K562 (cell line): ENCODE results near the gene IL1B. TPM values are rescaled to one million over a fixed set of nuclear protein-coding genes. Genes with fewer than 3 reads are reported as not detected.

Experiments used
- MCM5 ChIP-seq: fragments of 450-650 bp; IDR thresholded peaks from 2 replicates; pipeline ENCODE4 v1.6.1; 2016; ENCODE audit warnings: low read depth
- RNF219 ChIP-seq: fragments of 250-450 bp; sonication (Bioruptor Pico); IDR thresholded peaks from 2 replicates; pipeline ENCODE4 v1.5.0; 2022; ENCODE audit warnings: mild to moderate bottlenecking
- SREBF2 ChIP-seq: sonication (generic); formaldehyde crosslinking; IDR thresholded peaks from 2 replicates; pipeline ENCODE4 v1.4.0; 2020; ENCODE audit warnings: mild to moderate bottlenecking, missing genetic modification reagents
- STAT5A ChIP-seq: IDR thresholded peaks from 2 replicates; pipeline ENCODE4 v1.6.1; 2012; ENCODE audit warnings: low read length, inconsistent platforms, borderline replicate concordance
- ZNF274 ChIP-seq: IDR thresholded peaks from 2 replicates; pipeline ENCODE4 v1.6.1; 2011; ENCODE audit warnings: low read depth, mild to moderate bottlenecking, low read length, moderate library complexity, borderline replicate concordance
- ZNF764 ChIP-seq: fragments of 250-450 bp; sonication (Bioruptor Pico); IDR thresholded peaks from 2 replicates; pipeline ENCODE4 v1.4.0; 2020; ENCODE audit warnings: low read depth, mild to moderate bottlenecking, moderate library complexity
- polyA plus RNA-seq, 8 experiments: library from polyadenylated mRNA; depleted of rRNA in 4 of 8; stranded (reverse) in 5 of 8; unstranded in 3 of 8; fragments of >200 nt; fragmentation: Nextera tagmentation in 2 of 8; fragmentation: Illumina TruSeq in 1 of 8; extraction: Ambion mirVana in 2 of 8; extraction: Trizol in 1 of 8; gene quantifications; 2 replicates each; pipeline versions ENCODE4 v1.2.1 to v1.2.3, GENCODE V29; 2011 to 2014; ENCODE audit warnings: inconsistent platforms in 1 of 8, missing spikeins in 1 of 8
- total RNA-seq, 7 experiments: library from RNA; depleted of rRNA in 6 of 7; stranded (reverse); fragments of >200 nt in 6 of 7; fragmentation: Illumina TruSeq in 2 of 7; extraction: Trizol in 2 of 7; gene quantifications; 2 replicates each; pipeline versions ENCODE4 v1.2.1 to v1.2.3, GENCODE V29; 2011 to 2021; ENCODE audit warnings: low replicate concordance in 1 of 7
- TF ChIP-seq, protein P1 (sequence below), 2 experiments: fragments of 450-650 bp in 1 of 2; sonication (generic) in 1 of 2; formaldehyde crosslinking in 1 of 2; IDR thresholded peaks; 2 replicates each; pipeline versions ENCODE4 v1.7.1 to v1.9.0; 2016 to 2022; ENCODE audit warnings: inconsistent platforms in 1 of 2, mild to moderate bottlenecking in 1 of 2, missing genetic modification reagents in 1 of 2

Gene IL1B
- total and polyA plus RNA-seq, 9 of the 15 experiments (the other 6 are each of a cell fraction or from before 2014, with no cell fraction given) = 0.29 TPM; not detected in 8

DNA sequence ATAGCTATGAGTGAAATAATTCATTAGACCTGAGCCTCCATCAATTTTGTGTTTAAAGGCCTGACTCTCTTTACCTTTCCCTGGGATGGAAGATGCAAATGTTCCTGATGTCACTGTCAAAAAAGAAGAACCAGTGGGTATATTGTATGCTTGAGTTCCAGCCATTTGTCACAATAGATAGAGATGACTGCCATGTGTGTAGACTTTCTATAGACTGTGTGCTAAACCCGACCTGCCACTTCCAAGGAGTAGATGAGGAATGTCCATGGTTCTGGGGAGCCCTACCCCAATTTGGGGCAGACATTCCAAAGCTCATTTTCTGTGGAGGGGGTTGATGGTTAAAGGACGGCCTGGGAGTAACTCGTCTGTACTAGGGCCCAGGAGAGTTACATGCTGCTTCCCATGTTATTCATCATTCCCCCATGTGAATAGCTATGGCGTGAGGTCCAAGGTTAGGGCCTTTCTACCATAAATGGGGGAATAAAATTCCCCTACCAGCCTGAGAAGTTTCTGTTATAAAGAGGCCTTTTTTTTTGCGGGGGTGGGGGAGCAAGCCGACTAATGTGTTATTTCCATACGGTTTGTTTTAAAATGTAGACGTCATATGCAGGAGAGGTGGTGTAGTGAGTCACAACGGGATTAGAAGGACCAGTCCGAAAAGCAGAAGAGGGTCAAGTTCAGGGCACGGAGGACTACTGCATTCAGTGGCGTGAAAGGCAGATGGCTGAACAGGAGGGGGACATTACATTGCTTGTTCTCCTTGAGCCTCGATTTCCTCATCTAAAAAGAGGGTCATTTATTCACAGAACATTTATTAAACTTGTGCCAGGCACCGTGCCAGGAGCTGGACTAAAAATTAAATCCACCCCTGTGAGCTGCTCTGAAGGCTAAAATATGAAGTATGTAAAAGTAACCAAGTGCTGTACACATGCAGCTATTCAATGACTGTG lies 24.0 kb downstream of the IL1B start (continued):
- no peak for TF ChIP-seq SREBF2 (CRISPR knock-in tag)
- TF ChIP-seq ZNF274 = no peak
- TF ChIP-seq, protein P1, sequence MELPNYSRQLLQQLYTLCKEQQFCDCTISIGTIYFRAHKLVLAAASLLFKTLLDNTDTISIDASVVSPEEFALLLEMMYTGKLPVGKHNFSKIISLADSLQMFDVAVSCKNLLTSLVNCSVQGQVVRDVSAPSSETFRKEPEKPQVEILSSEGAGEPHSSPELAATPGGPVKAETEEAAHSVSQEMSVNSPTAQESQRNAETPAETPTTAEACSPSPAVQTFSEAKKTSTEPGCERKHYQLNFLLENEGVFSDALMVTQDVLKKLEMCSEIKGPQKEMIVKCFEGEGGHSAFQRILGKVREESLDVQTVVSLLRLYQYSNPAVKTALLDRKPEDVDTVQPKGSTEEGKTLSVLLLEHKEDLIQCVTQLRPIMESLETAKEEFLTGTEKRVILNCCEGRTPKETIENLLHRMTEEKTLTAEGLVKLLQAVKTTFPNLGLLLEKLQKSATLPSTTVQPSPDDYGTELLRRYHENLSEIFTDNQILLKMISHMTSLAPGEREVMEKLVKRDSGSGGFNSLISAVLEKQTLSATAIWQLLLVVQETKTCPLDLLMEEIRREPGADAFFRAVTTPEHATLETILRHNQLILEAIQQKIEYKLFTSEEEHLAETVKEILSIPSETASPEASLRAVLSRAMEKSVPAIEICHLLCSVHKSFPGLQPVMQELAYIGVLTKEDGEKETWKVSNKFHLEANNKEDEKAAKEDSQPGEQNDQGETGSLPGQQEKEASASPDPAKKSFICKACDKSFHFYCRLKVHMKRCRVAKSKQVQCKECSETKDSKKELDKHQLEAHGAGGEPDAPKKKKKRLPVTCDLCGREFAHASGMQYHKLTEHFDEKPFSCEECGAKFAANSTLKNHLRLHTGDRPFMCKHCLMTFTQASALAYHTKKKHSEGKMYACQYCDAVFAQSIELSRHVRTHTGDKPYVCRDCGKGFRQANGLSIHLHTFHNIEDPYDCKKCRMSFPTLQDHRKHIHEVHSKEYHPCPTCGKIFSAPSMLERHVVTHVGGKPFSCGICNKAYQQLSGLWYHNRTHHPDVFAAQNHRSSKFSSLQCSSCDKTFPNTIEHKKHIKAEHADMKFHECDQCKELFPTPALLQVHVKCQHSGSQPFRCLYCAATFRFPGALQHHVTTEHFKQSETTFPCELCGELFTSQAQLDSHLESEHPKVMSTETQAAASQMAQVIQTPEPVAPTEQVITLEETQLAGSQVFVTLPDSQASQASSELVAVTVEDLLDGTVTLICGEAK (IDR thresholded peaks at IDR 0.05) = no peak
- TF ChIP-seq, protein P1 (CRISPR knock-in tag; IDR thresholded peaks at IDR 0.05) = no peak
- no peak for TF ChIP-seq RNF219 (CRISPR knock-in tag)
- no peak for TF ChIP-seq MCM5
- no peak for TF ChIP-seq ZNF764
- TF ChIP-seq STAT5A = no peak
